ENCODE results near the gene GGTA1.
"Not testable (repeated sequence)": the region's sequence is repeated elsewhere in the genome, so short reads cannot be mapped to it uniquely, and the experiment has no call there.

Gene GGTA1

DNA sequence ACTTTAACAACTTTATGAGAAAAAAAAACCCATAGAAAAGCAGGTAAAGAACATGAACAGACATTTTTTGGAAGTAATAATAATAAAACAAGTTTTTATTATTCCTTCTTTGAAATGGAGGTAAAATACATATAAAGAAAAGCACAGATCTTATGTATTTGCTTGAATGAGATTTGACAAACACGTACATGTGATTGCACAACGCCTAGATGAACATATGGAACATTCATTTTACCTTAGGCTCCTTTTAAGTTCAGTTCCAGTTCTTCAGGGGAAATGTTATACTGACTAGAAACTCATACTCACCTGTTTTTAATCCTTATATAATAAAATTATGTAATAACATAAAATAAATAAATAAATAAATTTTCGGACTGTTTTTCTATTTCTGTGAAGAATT lies 61.8 kb downstream of the GGTA1 start:
- DNase-seq: no peak

DNA sequence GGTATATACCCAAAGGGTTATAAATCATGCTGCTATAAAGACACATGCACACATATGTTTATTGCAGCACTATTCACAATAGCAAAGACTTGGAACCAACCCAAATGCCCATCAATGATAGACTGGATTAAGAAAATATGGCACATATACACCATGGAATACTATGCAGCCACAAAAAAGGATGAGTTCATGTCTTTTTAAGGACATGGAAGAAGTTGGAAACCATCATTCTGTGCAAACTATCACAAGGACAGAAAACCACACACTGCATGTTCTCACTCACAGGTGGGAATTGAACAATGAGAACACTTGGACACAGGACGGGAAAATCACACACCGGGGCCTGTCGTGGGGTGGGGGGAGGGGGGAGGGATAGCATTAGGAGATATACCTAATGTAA lies 62.6 kb downstream of the GGTA1 start:
- intact Hi-C loops (cut with DNase I); DNase-seq: not testable (repeated sequence)

More for the DNA sequence above, 61.8 kb downstream of the GGTA1 start:
- intact Hi-C loops (cut with DNase I): no loop called here

DNA sequence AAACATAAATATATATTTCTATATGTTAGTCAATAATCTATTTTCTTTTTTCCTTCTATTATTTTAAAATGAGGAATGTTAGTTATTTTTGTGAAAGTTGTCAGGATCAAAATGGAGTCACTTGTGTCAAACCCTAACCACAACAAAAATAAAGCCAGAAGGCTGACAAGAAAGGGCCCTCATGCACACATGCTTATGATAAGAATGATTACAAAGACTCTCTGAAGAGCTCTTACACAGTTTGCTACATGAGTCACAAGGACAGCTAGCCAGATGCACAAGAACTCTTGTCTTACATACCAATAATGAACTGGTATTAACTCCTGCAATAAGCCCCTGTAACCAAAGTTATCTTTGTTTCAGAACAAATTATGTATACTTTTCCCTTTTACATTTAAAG lies 64.7 kb downstream of the GGTA1 start:
- DNase-seq: no peak
- intact Hi-C loops (cut with DNase I): no loop called here

DNA sequence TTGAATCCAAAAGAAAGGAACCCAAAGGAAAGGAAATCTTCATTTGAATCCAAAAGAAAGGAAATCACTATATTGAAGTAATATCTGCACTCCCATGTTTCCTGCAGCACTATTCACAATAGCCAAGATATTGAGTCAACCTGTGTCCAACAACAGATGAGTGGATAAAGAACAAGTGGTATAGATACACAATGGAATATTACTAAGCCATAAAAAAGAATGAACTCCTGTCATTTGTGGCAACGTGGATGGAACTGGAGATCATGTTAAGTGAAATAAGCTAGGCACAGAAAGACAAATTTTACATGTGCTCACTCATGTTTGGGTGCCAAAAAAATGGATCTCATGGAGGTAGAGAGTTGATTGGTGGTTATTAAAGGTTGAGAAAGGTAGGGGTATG lies 71.7 kb downstream of the GGTA1 start:
- no peak for DNase-seq
- intact Hi-C loops (cut with DNase I): no loop called here

DNA sequence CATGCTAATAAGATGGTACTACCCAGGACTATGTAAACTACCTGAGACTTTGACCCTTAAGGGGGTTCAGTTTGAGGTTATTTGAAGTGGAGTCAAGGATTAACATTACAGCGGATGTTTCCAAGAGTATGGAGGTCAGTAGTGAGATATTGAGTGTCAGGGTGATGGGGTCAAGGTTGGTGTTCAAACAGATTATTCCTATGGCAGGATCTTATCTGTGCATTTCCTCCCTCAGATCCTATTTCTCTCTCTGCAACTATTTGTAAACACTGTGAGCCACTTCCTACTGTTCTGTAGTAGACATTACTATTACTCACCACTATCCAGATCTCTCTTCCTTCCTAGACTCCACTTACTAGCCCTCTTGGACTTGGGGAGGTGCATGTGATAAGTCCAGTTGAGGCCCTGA lies 75.6 kb downstream of the GGTA1 start:
- intact Hi-C loops (cut with DNase I): no loop called here
- DNase-seq: no peak

DNA sequence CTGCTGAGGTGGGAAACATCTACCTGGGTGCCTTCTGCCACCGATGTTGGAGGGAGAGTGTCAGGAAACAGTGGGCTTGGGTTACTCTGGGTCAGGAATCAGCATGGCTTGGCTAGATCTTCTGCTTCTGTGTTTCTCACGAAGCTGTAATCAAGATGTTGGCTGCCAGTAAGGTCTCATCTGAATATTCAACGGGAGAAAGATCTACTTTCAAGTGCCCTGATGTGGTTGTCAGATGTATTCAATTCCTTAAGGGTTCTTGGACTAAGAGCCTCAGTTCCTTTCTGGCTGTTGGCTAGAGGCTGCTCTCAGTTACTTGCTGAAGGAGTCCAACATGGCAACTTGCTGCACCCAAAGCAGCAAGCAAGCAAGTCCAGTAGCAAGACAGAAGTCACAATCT lies 87.7 kb downstream of the GGTA1 start:
- no peak for DNase-seq
- intact Hi-C loops (cut with DNase I): no loop called here

DNA sequence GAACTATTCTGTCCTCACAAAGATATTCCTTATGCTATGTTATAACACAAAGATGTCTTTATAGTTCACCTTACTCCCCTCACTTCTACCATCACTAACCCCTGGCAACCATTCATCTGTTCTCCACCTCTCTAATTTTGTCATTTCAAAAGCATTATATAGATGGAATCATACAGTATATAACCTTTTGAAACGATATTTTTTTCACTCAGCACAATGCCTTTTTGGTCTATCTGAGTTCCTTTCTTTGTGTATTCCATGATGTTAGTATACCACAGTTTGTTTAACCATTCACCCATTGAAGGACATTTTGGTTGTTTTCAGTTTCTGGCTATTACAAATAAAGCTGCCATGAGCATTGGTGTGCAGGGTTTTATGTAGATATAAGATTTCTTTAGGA lies 93.7 kb downstream of the GGTA1 start:
- intact Hi-C loops (cut with DNase I): no loop called here
- DNase-seq: no peak
